Measurements from ENCODE around the gene TIAM2.
"Not testable (repeated sequence)": the region's sequence is repeated elsewhere in the genome, so short reads cannot be mapped to it uniquely, and the experiment has no call there.

TIAM2 gene

DNA sequence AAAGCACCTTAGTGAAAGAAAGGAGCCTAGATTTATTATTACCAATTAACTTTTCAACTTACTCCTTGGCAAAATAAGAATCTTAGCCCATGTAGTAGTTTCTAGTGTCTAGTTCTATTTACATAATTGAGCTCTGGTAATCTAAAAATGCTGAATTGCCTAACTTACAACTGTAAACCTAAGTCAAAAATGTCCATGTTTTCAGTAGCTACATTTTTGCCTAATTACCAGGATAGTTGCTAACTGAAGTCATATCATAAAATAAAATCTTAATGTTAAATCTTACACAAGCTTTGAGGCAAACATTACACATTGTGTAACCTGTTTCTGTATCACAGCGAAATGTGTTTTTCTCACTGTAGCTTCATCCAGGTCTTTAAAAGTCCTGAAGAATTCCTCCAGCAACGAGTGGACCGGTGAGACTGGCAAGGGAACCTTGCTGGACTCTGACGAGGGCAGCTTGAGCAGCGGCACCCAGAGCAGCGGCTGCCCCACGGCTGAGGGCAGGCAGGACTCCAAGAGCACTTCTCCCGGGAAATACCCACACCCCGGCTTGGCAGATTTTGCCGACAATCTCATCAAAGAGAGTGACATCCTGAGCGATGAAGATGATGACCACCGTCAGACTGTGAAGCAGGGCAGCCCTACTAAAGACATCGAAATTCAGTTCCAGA is 261.1 kb downstream of the TIAM2 start:
- no peak for DNase-seq (ENCODE audit: low read depth in 2 of 2, low spot score in 1 of 2)

DNA sequence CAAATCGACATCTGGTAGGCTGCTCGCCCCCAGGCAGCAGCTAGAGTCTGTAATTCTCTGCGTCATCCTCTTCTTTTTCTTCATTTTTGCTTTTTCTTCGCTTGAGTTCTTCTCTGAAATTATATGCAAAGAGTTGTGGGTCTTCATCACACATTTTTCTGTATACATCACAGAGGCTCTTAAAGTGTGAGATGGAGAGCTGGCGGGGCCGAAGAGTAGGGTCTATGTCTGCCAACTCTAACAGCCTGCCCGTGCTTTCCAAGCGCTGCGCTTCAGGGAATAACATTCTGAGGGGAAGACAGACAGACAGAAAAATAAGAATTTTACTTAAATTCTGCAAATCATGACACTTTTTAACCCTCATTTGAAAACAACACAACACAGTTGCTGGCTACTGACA is 262.7 kb downstream of the TIAM2 start:
- no peak for DNase-seq (ENCODE audit: low read depth in 2 of 2, low spot score in 1 of 2)

DNA sequence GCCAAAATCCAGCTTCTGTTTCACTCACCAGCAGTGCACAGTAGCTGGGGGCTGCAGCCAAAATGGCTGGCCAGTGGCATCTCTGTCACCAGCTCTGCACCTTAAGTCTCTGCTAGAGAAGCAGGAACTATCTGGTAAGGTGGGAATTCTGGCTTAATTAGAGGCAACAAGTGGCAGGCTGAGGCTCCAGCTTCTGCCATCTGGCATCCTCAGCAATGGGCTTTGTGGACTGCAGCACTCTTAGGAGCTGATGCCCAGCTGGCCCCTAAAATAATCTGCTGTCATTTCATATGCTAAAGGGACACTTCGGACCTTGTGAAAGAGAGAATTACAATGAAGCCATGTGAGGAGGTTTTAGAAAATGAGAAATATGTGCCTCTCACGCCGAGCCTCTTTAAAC is 264.1 kb downstream of the TIAM2 start:
- DNase-seq (ENCODE audit: low read depth in 2 of 2, low spot score in 1 of 2), result no peak

DNA sequence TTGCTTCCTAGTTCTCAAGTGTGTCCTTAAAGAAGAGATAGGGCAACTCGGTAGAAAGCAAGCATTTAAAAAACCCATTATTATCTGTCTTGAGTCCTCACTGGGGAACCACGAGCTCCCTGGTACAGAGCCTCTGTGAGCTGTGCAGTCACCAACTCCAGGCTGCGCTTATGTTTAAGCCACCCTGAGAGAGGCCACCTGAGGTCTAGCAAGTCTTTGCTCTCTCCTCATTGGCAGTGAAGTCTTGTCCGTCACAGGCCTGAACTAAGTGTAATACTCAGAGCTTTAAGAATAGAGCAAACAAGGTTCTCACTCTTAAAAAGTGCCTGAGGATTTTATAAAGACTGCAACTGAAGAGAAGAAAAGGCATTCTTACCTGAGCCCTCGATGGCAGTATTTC is 264.8 kb downstream of the TIAM2 start:
- DNase-seq (ENCODE audit: low read depth in 2 of 2, low spot score in 1 of 2), result no peak

- no peak for DNase-seq (ENCODE audit: low read depth in 2 of 2, low spot score in 1 of 2)
Measured at GRCh38 chr6:155260686-155261085, 265.6 kb downstream of the TIAM2 start.

GRCh38 chr6:155261111-155261900 is 266.2 kb downstream of the TIAM2 start:
- DNase-seq (ENCODE audit: low read depth in 2 of 2, low spot score in 1 of 2), result no peak

DNA sequence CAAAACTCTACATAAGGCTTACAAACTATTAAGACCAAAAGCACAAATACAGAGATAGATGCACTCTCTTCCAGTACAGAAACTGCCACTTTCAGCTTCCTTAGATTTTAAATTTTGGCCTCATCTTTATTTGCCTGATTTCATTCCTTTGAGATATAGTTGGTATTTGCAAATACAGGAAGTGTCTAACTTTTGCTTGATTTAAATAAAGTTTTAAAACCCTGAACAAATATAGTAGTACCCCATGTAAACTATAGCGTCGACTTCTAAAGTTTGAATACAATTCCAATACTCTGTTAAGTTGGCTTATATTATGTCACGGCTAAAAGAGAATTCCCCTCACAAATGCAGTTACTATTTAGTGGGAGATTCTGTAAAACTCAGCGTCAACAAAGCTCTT is 267.5 kb downstream of the TIAM2 start:
- DNase-seq (ENCODE audit: low read depth in 2 of 2, low spot score in 1 of 2), result no peak

GRCh38 chr6:155263373-155264063 is 268.4 kb downstream of the TIAM2 start, which contains the start of gene CLDN20:
TSS of gene CLDN20 (plus strand) at chr6:155264013. CDS start at chr6:155275720, 11,707 bp downstream.
- DNase-seq (ENCODE audit: low read depth in 2 of 2, low spot score in 1 of 2), result no peak

DNA sequence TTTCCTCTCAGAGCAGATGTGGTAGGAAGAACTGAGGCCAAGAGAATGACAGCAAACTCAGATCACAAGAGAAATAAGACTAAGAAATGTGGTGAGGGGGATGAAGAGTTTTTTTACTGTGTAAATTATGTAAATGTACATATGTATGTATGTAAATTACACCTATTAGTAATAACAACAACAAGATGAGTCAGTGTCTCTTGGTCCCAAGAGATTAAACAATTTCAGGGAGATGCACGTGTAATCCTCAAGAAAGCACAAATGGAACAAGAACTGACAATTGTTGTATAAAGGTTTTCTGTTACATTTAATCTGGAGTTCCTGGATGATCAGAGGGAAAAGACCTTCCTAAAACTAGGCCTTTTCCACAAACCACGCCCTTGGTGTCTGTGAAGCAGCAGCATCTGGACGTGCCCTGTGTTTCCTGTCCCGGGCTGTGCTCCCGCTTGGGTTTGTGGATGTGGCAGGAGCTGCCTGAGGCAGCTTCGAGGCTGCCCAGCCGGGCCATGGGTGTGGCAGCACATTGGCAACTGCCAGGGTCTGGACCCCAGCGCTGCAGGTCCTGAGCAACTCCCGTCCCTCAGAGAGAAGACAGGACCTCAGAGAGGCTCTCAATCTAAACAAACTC is 269.7 kb downstream of the TIAM2 start:
- no peak for DNase-seq (ENCODE audit: low read depth in 2 of 2, low spot score in 1 of 2)

DNA sequence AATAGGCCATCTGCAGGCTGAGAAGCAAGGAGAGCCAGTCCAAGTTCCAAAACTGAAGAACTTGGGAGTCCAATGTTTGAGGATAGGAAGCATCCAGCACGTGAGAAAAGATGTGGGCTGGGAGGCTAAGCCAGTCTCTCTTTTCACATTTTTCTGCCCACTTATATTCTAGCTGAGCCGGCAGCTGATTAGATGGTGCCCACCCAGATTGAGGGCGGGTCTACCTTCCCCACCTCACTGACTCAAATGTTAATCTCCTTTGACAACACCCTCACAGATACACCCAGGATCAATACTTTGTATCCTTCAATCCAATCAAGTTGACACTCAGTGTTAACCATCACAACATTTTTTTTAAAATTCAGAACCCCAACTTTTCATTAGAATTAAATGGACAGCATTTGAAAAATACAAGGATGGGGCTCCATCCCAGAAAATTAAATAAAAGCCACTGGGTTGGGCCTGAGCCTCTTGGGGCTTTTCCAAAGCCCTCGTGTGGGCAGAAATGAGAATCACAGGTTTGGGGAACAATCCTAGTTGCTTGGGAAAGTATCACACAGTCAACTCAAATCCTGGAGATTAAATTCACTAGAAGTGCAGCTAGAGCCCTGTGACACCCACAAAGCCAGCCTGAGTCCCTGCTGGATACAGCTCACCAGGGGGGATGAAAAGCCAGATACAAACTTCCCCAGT is 270.9 kb downstream of the TIAM2 start:
- DNase-seq (ENCODE audit: low read depth in 2 of 2, low spot score in 1 of 2), result no peak

DNA sequence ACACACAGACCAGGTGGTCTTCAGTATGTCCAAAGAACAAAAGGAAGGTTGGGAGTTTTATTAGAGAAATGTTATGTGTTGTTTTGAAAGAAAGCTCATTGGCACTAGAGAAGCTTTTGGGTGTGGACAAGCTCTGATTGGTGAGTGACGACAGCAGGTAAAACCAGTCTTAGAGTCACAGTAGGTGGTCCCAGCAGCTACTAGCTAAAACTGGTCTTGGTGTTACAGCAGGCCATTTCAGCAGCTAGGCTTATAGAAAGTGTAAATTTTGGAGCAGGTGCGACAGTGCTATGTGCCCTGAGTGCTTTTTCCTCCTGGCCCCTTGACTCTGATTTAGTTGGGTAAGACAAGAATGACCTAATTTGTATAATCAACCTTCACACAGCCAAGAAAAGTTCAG is 272.3 kb downstream of the TIAM2 start:
- no peak for DNase-seq (ENCODE audit: low read depth in 2 of 2, low spot score in 1 of 2)

- DNase-seq (ENCODE audit: low read depth in 2 of 2, low spot score in 1 of 2), result not testable (repeated sequence)
Measured at GRCh38 chr6:155268088-155268867, 273.2 kb downstream of the TIAM2 start.

DNA sequence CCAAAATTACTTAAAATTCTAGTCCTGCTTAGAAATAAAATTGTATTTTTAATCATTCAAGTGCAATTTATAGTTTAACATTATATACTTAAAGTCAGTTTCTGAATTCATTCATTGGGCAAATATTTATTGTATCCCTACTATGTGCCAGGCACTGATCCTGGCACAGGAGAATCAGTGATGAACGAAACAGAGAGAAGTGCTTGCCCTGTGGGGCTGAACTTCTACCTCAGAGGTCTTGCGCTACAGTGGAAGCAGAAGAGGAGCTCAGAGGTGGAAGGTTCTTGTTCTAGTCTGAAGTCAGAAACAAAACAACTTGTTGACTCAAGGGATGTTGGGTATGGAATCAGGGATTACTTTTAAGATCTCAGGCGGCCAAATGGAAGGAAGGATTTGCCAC is 274.6 kb downstream of the TIAM2 start:
- DNase-seq (ENCODE audit: low read depth in 2 of 2, low spot score in 1 of 2), result no peak

- no peak for DNase-seq (ENCODE audit: low read depth in 2 of 2, low spot score in 1 of 2)
Measured at GRCh38 chr6:155270561-155271091, 275.5 kb downstream of the TIAM2 start.

GRCh38 chr6:155271145-155271544 is 276.0 kb downstream of the TIAM2 start:
- no peak for DNase-seq (ENCODE audit: low read depth in 2 of 2, low spot score in 1 of 2)

DNA sequence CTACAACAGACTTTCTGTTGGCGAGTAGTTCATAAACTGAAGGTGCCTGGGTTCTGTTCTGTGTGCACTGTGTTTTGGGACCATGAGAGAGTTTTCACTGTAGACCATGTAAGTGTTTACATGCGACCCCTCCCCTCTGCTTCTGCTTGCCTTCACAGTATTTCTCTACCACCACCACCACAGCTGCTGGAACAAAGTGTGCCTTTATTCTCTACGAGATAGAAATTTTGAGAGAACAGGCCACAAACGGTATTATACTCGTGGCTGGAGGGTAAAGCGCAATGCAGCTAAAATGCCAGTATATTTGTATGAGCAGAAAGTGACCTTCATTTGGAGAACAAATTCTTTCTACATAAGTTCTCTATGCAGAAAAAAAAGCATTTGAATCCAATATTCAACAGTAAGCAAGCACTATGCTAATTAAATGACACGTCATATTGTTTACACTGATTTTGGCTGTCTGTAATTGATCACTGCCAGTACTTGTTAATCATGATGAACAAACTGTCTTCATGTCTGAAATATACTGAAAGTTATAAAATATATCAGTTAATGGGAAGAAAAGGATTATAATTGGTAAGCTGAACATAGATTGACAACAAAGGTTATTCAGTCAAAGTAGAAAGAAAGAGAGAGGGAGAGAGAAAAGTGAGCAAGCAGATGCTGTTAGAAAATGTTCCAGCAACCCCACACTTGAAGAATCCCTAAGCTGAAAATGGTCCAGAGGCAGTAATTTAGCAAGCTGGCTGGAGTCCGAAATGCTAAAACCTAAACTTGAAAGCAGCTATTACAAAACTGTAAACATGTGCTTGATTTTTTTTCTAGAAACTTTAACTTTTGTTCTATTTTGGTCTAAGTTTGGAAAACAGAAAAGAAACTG is 277.5 kb downstream of the TIAM2 start:
- DNase-seq (ENCODE audit: low read depth in 2 of 2, low spot score in 1 of 2), result no peak

DNA sequence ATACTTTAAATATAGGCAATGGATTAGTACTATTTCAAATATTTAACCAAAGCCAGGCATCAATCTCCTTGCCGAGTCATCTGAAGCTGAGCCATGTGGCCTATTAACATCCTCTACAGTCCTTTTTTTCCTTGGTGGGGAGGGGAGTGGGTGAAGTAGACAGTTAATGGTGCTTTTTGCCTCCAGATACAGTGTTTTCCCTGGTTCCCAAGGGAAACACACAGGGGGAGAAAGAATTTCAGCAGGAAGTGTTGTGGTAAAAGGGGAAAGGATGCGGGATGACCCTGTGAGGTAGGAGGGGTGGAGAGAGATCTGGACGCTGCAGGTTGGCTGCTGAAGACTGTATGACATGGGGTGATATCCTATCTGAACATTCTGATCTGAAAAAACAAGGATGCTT is 278.3 kb downstream of the TIAM2 start:
- no peak for DNase-seq (ENCODE audit: low read depth in 2 of 2, low spot score in 1 of 2)

GRCh38 chr6:155274106-155274505 is 279.0 kb downstream of the TIAM2 start:
- no peak for DNase-seq (ENCODE audit: low read depth in 2 of 2, low spot score in 1 of 2)

- DNase-seq (ENCODE audit: low read depth in 2 of 2, low spot score in 1 of 2), result no peak
Measured at GRCh38 chr6:155274533-155274932, 279.4 kb downstream of the TIAM2 start.
